A673 (cell line): ENCODE data around the gene CACNA2D1. TPM values are rescaled to one million over a fixed set of nuclear protein-coding genes. Genes with fewer than 3 reads are reported as not detected.

Experiments used
- BruUV-seq: library from RNA; stranded (reverse); fragments of 400-500 nt; replicated peaks from 2 replicates; lab custom pipeline; 2021; lab: Mats Ljungman, UMichigan
- CTCF ChIA-PET: fragments of 300-600 bp; sonication (Branson Sonifier 250); formaldehyde crosslinking; loops from one replicate; lab custom pipeline; 2022; ENCODE audit warnings: antibody characterized with exemption; lab: Charles Lee
- POLR2A ChIA-PET: fragments of 300-600 bp; sonication (Branson Sonifier 250); formaldehyde crosslinking; loops from one replicate; lab custom pipeline; 2022; ENCODE audit warnings: antibody characterized with exemption; ENCODE audit not compliant: low non-redundant PET; lab: Charles Lee
- DNase-seq: peaks from one replicate; pipeline ENCODE4 v3.0.0-alpha.2; 2015; ENCODE audit warnings: low spot score
- H3K27ac ChIP-seq: fragments of 200-600 bp; sonication (generic); 2 replicates; pipeline ENCODE4 v1.5.1; 2016; ENCODE audit warnings: mixed run types, low read depth, mild to moderate bottlenecking, mixed read lengths, antibody characterized with exemption, low read length; ENCODE audit not compliant: poor library complexity, severe bottlenecking
- H3K27me3 ChIP-seq: fragments of 200-600 bp; sonication (generic); replicated peaks from 2 replicates; pipeline ENCODE4 v1.6.1; 2017; ENCODE audit warnings: mixed run types, low read depth, mild to moderate bottlenecking, mixed read lengths, antibody characterized with exemption, low read length; ENCODE audit not compliant: insufficient read depth, poor library complexity
- H3K36me3 ChIP-seq: fragments of 200-600 bp; sonication (generic); 2 replicates; pipeline ENCODE4 v1.6.1; 2016; ENCODE audit warnings: mixed run types, mild to moderate bottlenecking, mixed read lengths, antibody characterized with exemption, low read length; ENCODE audit not compliant: insufficient read depth, poor library complexity, severe bottlenecking
- H3K4me1 ChIP-seq: fragments of 200-600 bp; sonication (generic); 2 replicates; pipeline ENCODE4 v1.6.1; 2017; ENCODE audit warnings: mixed run types, mild to moderate bottlenecking, mixed read lengths, antibody characterized with exemption, low read length; ENCODE audit not compliant: insufficient read depth, poor library complexity, severe bottlenecking
- H3K4me3 ChIP-seq: fragments of 200-600 bp; sonication (generic); 2 replicates; pipeline ENCODE4 v1.5.1; 2016; ENCODE audit warnings: low read depth, mixed run types, mild to moderate bottlenecking, mixed read lengths, low read length; ENCODE audit not compliant: poor library complexity, severe bottlenecking
- H3K9me3 ChIP-seq: fragments of 200-600 bp; sonication (generic); 2 replicates; pipeline ENCODE4 v1.6.1; 2016; ENCODE audit warnings: mixed run types, low read depth, mild to moderate bottlenecking, mixed read lengths, antibody characterized with exemption, low read length; ENCODE audit not compliant: poor library complexity, severe bottlenecking
- EZH2 ChIP-seq: fragments of 200-600 bp; sonication (generic); IDR thresholded peaks from 2 replicates; pipeline ENCODE4 v1.6.1; 2017; ENCODE audit warnings: borderline replicate concordance, low read depth, mild to moderate bottlenecking, mixed read lengths, antibody characterized with exemption, low read length; ENCODE audit not compliant: poor library complexity, severe bottlenecking
- intact Hi-C: fragments of 100-400 bp; cut with micrococcal nuclease; formaldehyde crosslinking; loops from one replicate; pipeline ENCODE4 v1.10.0; 2022; ENCODE audit not compliant: unreplicated experiment
- total RNA-seq: library from RNA; stranded (reverse); gene quantifications from 2 replicates; pipeline ENCODE4 v1.2.3, GENCODE V29; 2021
- TF ChIP-seq, protein P1 (sequence below): fragments of 300-800, 200-600 bp; sonication (generic); conservative IDR thresholded peaks from 2 replicates; pipeline ENCODE4 v1.5.1; 2017; ENCODE audit warnings: low read depth, mild to moderate bottlenecking, antibody characterized with exemption, low read length, moderate library complexity, mixed read lengths

Gene CACNA2D1
- total RNA-seq, 1 experiment from 2014 or later: 49.1 TPM

DNA sequence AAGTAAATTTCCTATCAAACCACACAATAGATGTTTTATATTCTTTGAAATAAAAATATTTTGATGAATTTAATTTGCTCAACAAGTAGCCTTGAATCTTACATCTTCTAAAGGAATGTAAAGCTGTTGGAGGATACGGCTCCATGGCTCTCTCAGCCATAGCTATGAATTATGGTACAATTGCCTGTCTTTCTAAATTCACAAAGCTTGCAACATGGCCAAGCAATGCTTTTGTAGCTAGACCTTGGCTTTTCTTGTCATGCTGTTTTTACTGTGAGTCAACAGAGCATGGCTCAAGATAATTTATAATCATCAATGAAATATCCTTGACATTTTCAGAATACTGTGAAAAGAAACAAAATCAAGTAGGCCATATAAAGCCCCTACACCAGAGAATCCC is 286.7 kb downstream of the CACNA2D1 start:
- no peak for DNase-seq
- H3K9me3 ChIP-seq: no peaks in the 10 kb centered on the region
- TF ChIP-seq, protein P1, sequence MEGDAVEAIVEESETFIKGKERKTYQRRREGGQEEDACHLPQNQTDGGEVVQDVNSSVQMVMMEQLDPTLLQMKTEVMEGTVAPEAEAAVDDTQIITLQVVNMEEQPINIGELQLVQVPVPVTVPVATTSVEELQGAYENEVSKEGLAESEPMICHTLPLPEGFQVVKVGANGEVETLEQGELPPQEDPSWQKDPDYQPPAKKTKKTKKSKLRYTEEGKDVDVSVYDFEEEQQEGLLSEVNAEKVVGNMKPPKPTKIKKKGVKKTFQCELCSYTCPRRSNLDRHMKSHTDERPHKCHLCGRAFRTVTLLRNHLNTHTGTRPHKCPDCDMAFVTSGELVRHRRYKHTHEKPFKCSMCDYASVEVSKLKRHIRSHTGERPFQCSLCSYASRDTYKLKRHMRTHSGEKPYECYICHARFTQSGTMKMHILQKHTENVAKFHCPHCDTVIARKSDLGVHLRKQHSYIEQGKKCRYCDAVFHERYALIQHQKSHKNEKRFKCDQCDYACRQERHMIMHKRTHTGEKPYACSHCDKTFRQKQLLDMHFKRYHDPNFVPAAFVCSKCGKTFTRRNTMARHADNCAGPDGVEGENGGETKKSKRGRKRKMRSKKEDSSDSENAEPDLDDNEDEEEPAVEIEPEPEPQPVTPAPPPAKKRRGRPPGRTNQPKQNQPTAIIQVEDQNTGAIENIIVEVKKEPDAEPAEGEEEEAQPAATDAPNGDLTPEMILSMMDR: no peak
- no peak for TF ChIP-seq EZH2
- no TSS peak for BruUV-seq
- peaks cover 25% of the 10 kb centered on the region for H3K4me1 ChIP-seq
- ChIA-PET CTCF (no interaction called here), POLR2A (no interaction called here)
- H3K36me3 ChIP-seq: no peaks in the 10 kb centered on the region
- H3K27me3 ChIP-seq: peaks cover 9% of the 10 kb centered on the region
- H3K27ac ChIP-seq: no peak overlapping the region
- no peak overlapping the region for H3K4me3 ChIP-seq
- intact Hi-C loops: no loop called here

DNA sequence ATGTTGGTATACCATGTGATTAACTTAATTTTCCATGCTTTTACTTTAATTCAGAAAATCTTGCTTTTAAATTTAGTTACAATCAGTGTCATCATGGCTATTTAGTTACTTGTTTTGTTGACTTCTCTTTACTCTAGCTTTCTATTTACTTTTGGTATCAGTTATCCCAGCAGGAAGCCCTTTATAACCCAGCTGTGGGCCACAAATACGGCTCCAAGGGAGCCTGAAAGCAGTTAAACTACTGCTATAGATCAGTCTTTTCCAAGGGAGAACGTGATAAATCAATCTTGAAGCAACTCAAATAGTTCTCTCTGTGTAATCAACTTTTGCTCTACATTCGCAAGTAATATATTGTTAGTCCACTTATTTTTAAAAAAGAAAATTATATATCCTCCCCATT is 287.4 kb downstream of the CACNA2D1 start:
- TF ChIP-seq, protein P1: no peak
- TF ChIP-seq EZH2: no peak
- H3K27me3 ChIP-seq: peaks cover 16% of the 10 kb centered on the region
- peak; percentile 68 for DNase-seq
- no peak overlapping the region for H3K4me3 ChIP-seq
- ChIA-PET POLR2A (no interaction called here), CTCF (no interaction called here)
- H3K27ac ChIP-seq: no peak overlapping the region
- H3K9me3 ChIP-seq: no peaks in the 10 kb centered on the region
- H3K36me3 ChIP-seq: no peaks in the 10 kb centered on the region
- intact Hi-C loops: no loop called here
- no TSS peak for BruUV-seq
- H3K4me1 ChIP-seq: peaks cover 25% of the 10 kb centered on the region

DNA sequence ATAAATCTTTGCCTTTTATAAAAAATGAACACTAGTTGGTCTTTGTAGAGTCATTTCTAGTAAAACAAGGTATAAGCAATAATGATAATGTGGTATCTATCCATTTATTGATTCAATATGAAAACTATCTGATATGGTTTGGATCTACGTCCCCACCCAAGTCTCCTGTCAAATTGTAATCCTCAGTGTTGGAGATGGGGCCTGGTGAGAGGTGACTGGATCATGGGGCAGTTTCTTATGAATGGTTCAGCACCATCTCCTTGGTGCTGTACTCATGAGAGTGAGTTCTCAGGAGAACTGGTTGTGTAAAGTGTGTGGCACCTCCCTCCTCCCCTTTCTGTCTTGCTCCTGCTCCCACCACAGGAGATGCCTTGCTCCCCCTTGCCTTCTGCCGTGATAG is 288.8 kb downstream of the CACNA2D1 start:
- ChIA-PET CTCF (no interaction called here), POLR2A (no interaction called here)
- intact Hi-C loops: no loop called here
- no peaks in the 10 kb centered on the region for H3K36me3 ChIP-seq
- no peak overlapping the region for H3K27ac ChIP-seq
- H3K9me3 ChIP-seq: no peaks in the 10 kb centered on the region
- no peak for DNase-seq
- TF ChIP-seq EZH2: no peak
- TF ChIP-seq, protein P1: no peak
- peaks cover 25% of the 10 kb centered on the region for H3K4me1 ChIP-seq
- H3K27me3 ChIP-seq: peaks cover 25% of the 10 kb centered on the region
- H3K4me3 ChIP-seq: no peak overlapping the region
- no TSS peak for BruUV-seq
